Kidney epithelial cell (primary cell): ENCODE measurements around the gene HMGCL. TPM values are rescaled to one million over a fixed set of nuclear protein-coding genes. Genes with fewer than 3 reads are reported as not detected.
A peak's percentile ranks its signal among the peaks of the same experiment; 100 is the strongest.

Experiments used
- DNase-seq: peaks from one replicate; pipeline ENCODE4 v3.0.0-alpha.2; 2010; ENCODE audit warnings: low read depth
- H3K27me3 ChIP-seq: 2 replicates; pipeline ENCODE4 v1.6.0; 2011; ENCODE audit warnings: low read length; ENCODE audit not compliant: control insufficient read depth, insufficient read depth
- H3K36me3 ChIP-seq: 2 replicates; pipeline ENCODE4 v1.5.1; 2011; ENCODE audit warnings: low read length; ENCODE audit not compliant: control insufficient read depth, insufficient read depth
- H3K4me3 ChIP-seq: 2 replicates; pipeline ENCODE4 v1.5.1; 2011; ENCODE audit warnings: low read depth, mild to moderate bottlenecking, control low read depth, low read length
- total RNA-seq: library from RNA; depleted of rRNA; stranded (reverse); fragments of >200 nt; gene quantifications from 2 replicates; pipeline ENCODE4 v1.2.3, GENCODE V29; 2015
- TF ChIP-seq, protein P1 (sequence below): IDR thresholded peaks from 2 replicates; pipeline ENCODE4 v1.5.1; 2011; ENCODE audit warnings: mild to moderate bottlenecking, moderate library complexity, low read length, control low read depth, inconsistent platforms; ENCODE audit not compliant: insufficient read depth, poor library complexity, severe bottlenecking

HMGCL gene
- total RNA-seq, 1 donor from 2014 or later: 65.6 TPM

GRCh38 chr1:23817633-23818032 lies 7.6 kb downstream of the HMGCL start:
- Histone ChIP-seq H3K27me3 (no peaks in the 10 kb centered on the region), H3K4me3 (no peak overlapping the region), H3K36me3 (peaks cover 1% of the 10 kb centered on the region)
- TF ChIP-seq, protein P1, sequence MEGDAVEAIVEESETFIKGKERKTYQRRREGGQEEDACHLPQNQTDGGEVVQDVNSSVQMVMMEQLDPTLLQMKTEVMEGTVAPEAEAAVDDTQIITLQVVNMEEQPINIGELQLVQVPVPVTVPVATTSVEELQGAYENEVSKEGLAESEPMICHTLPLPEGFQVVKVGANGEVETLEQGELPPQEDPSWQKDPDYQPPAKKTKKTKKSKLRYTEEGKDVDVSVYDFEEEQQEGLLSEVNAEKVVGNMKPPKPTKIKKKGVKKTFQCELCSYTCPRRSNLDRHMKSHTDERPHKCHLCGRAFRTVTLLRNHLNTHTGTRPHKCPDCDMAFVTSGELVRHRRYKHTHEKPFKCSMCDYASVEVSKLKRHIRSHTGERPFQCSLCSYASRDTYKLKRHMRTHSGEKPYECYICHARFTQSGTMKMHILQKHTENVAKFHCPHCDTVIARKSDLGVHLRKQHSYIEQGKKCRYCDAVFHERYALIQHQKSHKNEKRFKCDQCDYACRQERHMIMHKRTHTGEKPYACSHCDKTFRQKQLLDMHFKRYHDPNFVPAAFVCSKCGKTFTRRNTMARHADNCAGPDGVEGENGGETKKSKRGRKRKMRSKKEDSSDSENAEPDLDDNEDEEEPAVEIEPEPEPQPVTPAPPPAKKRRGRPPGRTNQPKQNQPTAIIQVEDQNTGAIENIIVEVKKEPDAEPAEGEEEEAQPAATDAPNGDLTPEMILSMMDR: no peak
- DNase-seq: no peak

DNA sequence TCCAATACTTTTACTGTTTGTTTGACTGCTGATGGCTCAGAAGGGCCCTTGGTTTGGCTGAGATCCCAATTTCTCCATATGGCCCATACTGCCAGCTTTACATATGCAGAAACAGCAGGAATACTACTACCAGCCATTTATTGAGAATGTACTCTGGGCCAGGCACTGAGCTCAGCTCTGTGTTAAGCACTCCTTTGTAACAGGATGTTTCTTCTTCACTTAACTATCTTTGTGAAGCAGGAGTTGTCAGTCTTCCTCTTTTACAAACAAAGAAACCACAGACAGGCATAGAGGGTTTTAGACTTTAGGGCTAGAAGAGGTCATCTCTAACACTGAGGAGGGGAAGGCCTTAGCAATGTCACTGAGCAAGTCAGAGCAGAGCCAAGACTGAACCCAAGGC lies 8.3 kb downstream of the HMGCL start:
- peaks cover 1% of the 10 kb centered on the region for H3K36me3 ChIP-seq

DNA sequence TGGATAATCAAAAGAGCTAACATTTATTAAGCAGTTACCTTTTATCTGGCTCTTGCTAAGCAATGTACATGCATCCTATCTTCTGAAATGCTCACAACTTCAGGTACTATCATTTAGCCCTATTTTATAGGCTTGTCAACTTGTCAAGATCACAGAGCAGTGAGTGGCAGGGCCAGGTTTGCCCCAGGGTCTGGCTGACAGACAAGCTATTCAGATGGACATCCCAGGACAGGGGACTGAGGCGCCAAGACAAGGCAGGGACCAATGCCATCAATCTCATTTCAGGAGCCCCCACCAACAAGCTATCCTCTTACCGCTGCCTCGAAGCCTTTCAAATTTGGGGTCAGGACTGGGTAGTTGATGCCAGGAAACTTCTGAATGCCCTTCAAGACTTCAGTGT lies 8.9 kb downstream of the HMGCL start:
- TF ChIP-seq, protein P1: no peak
- no peak for DNase-seq
- Histone ChIP-seq H3K27me3 (no peaks in the 10 kb centered on the region), H3K36me3 (peaks cover 1% of the 10 kb centered on the region), H3K4me3 (no peak overlapping the region)

More for the DNA sequence above, 8.3 kb downstream of the HMGCL start:
- TF ChIP-seq, protein P1: no peak
- DNase-seq: no peak
- H3K27me3 ChIP-seq: no peaks in the 10 kb centered on the region
- H3K4me3 ChIP-seq: no peak overlapping the region

DNA sequence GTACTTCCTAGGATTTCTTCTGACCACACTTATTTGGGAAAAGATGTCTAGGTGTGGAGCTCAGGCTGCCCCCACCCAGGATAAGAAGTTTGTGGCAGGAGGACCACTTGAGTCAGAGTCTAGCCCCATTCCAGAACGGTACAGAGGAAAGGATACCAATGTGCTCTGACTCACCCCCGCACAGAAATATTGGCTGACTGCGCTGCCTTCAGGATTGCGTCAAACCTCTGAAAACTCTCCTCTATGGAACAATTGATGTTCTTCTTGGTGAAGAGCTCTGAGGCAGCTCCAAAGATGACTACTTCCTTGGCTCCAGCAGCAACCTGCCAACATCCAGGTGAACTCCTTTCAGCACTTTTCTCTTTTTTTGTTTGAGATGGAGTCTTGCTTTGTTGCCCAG lies 11.2 kb downstream of the HMGCL start:
- TF ChIP-seq, protein P1: no peak
- Histone ChIP-seq H3K27me3 (no peaks in the 10 kb centered on the region), H3K4me3 (no peak overlapping the region), H3K36me3 (peaks cover 1% of the 10 kb centered on the region)
- no peak for DNase-seq

GRCh38 chr1:23810818-23811540 lies 14.2 kb downstream of the HMGCL start:
- no peak for DNase-seq
- TF ChIP-seq, protein P1: peak; percentile 69
- H3K27me3 ChIP-seq: no peaks in the 10 kb centered on the region
- H3K4me3 ChIP-seq: no peak overlapping the region
- no peaks in the 10 kb centered on the region for H3K36me3 ChIP-seq

DNA sequence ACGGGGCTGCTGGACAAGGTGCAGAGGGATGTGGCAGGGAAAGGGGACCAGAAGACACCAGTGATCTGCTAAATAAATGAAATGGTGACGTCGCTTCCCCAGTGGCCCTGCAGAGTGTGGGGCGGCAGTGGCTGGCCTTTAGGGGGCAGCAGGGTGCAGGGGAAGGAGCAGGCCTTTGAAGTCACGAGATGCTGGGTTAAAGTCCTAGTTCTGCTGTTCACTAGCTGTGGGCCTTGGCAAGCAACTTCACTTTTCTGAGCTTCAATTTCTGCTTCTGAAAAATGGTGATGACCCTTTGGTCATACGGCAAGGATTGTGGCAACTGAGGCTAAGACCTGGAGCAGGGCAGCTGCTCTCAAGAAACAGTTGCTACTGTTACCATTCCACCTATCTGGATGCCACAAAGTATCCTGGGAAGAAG lies 15.5 kb downstream of the HMGCL start:
- TF ChIP-seq, protein P1: peak; percentile 91
- no peaks in the 10 kb centered on the region for H3K27me3 ChIP-seq
- DNase-seq: no peak
- H3K4me3 ChIP-seq: no peak overlapping the region
- H3K36me3 ChIP-seq: no peaks in the 10 kb centered on the region
